Trophoblast cell (in vitro differentiated cells and primary cell): Measurements from ENCODE around the gene SLC22A23.

Experiments
- DNase-seq, 2 donors: peaks; one replicate each; pipeline ENCODE4 v3.0.0-alpha.2; 2016
- H2AFZ ChIP-seq: 2 replicates; pipeline ENCODE4 v1.6.1; 2013; ENCODE audit warnings: low read length, moderate library complexity, mild to moderate bottlenecking; ENCODE audit not compliant: insufficient read depth, poor library complexity
- H2AK5ac ChIP-seq: 2 replicates; pipeline ENCODE4 v1.6.1; 2013; ENCODE audit warnings: mild to moderate bottlenecking, low read length
- H2BK120ac ChIP-seq: 2 replicates; pipeline ENCODE4 v1.6.1; 2013; ENCODE audit warnings: low read length, mild to moderate bottlenecking, moderate library complexity; ENCODE audit not compliant: insufficient read depth, poor library complexity
- H2BK12ac ChIP-seq: 2 replicates; pipeline ENCODE4 v1.6.1; 2013; ENCODE audit warnings: mild to moderate bottlenecking, low read length, moderate library complexity
- H2BK5ac ChIP-seq: 2 replicates; pipeline ENCODE4 v1.6.1; 2013; ENCODE audit warnings: low read length, low read depth, moderate library complexity, mild to moderate bottlenecking; ENCODE audit not compliant: poor library complexity
- H3K14ac ChIP-seq: 2 replicates; pipeline ENCODE4 v1.6.1; 2013; ENCODE audit warnings: mild to moderate bottlenecking, low read length
- H3K18ac ChIP-seq: 2 replicates; pipeline ENCODE4 v1.6.1; 2013; ENCODE audit warnings: mild to moderate bottlenecking, low read length
- H3K23ac ChIP-seq: 2 replicates; pipeline ENCODE4 v1.6.1; 2013; ENCODE audit warnings: low read length
- H3K27ac ChIP-seq: 2 replicates; pipeline ENCODE4 v1.5.1; 2013; ENCODE audit warnings: low read depth, mild to moderate bottlenecking, inconsistent platforms, low read length, moderate library complexity
- H3K27me3 ChIP-seq: 2 replicates; pipeline ENCODE4 v1.6.1; 2013; ENCODE audit warnings: inconsistent platforms, mild to moderate bottlenecking, low read length, moderate library complexity; ENCODE audit not compliant: insufficient read depth
- H3K36me3 ChIP-seq, 2 experiments: 1 replicate in 1 of 2; 2 replicates in 1 of 2; pipeline ENCODE4 v1.6.1; 2013; ENCODE audit warnings: low read length in 2 of 2, mild to moderate bottlenecking in 2 of 2, moderate library complexity in 1 of 2; ENCODE audit not compliant: insufficient read depth in 2 of 2, control insufficient read depth in 1 of 2
- H3K4ac ChIP-seq: 2 replicates; pipeline ENCODE4 v1.6.1; 2013; ENCODE audit warnings: low read depth, mild to moderate bottlenecking, low read length, moderate library complexity
- H3K4me1 ChIP-seq, 2 experiments: 1 replicate in 1 of 2; 2 replicates in 1 of 2; pipeline ENCODE4 v1.6.1; 2013; ENCODE audit warnings: low read length in 2 of 2, mild to moderate bottlenecking in 2 of 2, moderate library complexity in 1 of 2; ENCODE audit not compliant: insufficient read depth in 2 of 2, control insufficient read depth in 1 of 2
- H3K4me2 ChIP-seq: 2 replicates; pipeline ENCODE4 v1.6.1; 2013; ENCODE audit warnings: inconsistent platforms, mild to moderate bottlenecking, low read length, moderate library complexity
- H3K4me3 ChIP-seq: 2 replicates; pipeline ENCODE4 v1.5.1; 2013; ENCODE audit warnings: mild to moderate bottlenecking, low read depth, low read length, inconsistent platforms
- H3K79me1 ChIP-seq: one replicate; pipeline ENCODE4 v1.6.1; 2013; ENCODE audit warnings: low read length
- H3K79me2 ChIP-seq: 2 replicates; pipeline ENCODE4 v1.6.1; 2013; ENCODE audit warnings: low read length, mild to moderate bottlenecking; ENCODE audit not compliant: control insufficient read depth, insufficient read depth, poor library complexity
- H3K9ac ChIP-seq: 2 replicates; pipeline ENCODE4 v1.6.1; 2013; ENCODE audit warnings: mild to moderate bottlenecking, low read length
- H3K9me3 ChIP-seq: 2 replicates; pipeline ENCODE4 v1.6.1; 2013; ENCODE audit warnings: low read depth, mild to moderate bottlenecking, control low read depth, inconsistent platforms, low read length; ENCODE audit not compliant: insufficient read depth
- H4K12ac ChIP-seq: 2 replicates; pipeline ENCODE4 v1.6.1; 2013; ENCODE audit warnings: low read depth, mild to moderate bottlenecking, low read length, moderate library complexity
- H4K8ac ChIP-seq: 2 replicates; pipeline ENCODE4 v1.6.1; 2013; ENCODE audit warnings: low read depth, mild to moderate bottlenecking, low read length, moderate library complexity
- H4K91ac ChIP-seq: one replicate; pipeline ENCODE4 v1.6.1; 2013; ENCODE audit warnings: low read depth, mild to moderate bottlenecking, low read length, moderate library complexity
- WGBS: extraction: QIAGEN DNeasy Blood & Tissue Kit; methylation state at CpG from one replicate; pipeline ENCODE4 v1.1.7; 2013; ENCODE audit warnings: missing lambda C conversion rate; ENCODE audit not compliant: insufficient read length, insufficient coverage; ENCODE audit errors: extremely low coverage; 5-methylcytosine and 5-hydroxymethylcytosine counted together

Gene SLC22A23

GRCh38 chr6:3321875-3322274, 135.0 kb downstream of the SLC22A23 start:
- H2AFZ ChIP-seq: no peak overlapping the region
- no peak overlapping the region for H4K12ac ChIP-seq
- H3K18ac ChIP-seq: no peak overlapping the region
- H3K79me1 ChIP-seq: peaks cover 2% of the 10 kb centered on the region
- H4K91ac ChIP-seq: no peak overlapping the region
- no peak overlapping the region for H3K23ac ChIP-seq
- H3K79me2 ChIP-seq: peaks cover 2% of the 10 kb centered on the region
- H3K4me3 ChIP-seq: no peak overlapping the region
- H3K4me1 ChIP-seq: peaks cover 4 to 7% of the 10 kb centered on the region in 2 experiments
- H3K27ac ChIP-seq: no peak overlapping the region
- DNase-seq: no peak
- peaks cover 5 to 15% of the 10 kb centered on the region in 2 experiments for H3K36me3 ChIP-seq
- H3K4ac ChIP-seq: no peak overlapping the region
- no CpG with 5 or more reads among the region's 8 CpGs for WGBS
- H2BK5ac ChIP-seq: no peak overlapping the region
- no peak overlapping the region for H3K14ac ChIP-seq
- no peak overlapping the region for H2BK120ac ChIP-seq
- H2AK5ac ChIP-seq: no peak overlapping the region
- H3K9me3 ChIP-seq: no peaks in the 10 kb centered on the region
- H3K9ac ChIP-seq: no peak overlapping the region
- no peak overlapping the region for H2BK12ac ChIP-seq
- no peak overlapping the region for H4K8ac ChIP-seq
- no peaks in the 10 kb centered on the region for H3K27me3 ChIP-seq
- no peak overlapping the region for H3K4me2 ChIP-seq

- peaks cover 5 to 15% of the 10 kb centered on the region in 2 experiments for H3K36me3 ChIP-seq
- no peaks in the 10 kb centered on the region for H3K27me3 ChIP-seq
- H2BK12ac ChIP-seq: no peak overlapping the region
These were observed 135.8 kb downstream of the SLC22A23 start for GRCh38 chr6:3321042-3321441.

GRCh38 chr6:3320238-3320811, 136.5 kb downstream of the SLC22A23 start:
- no peak overlapping the region for H2BK5ac ChIP-seq
- peaks cover 2% of the 10 kb centered on the region for H3K79me1 ChIP-seq
- no peak overlapping the region for H3K27ac ChIP-seq
- WGBS: no CpG with 5 or more reads among the region's 7 CpGs
- DNase-seq: no peak
- peaks cover 5 to 15% of the 10 kb centered on the region in 2 experiments for H3K36me3 ChIP-seq
- H3K18ac ChIP-seq: no peak overlapping the region
- H2AFZ ChIP-seq: no peak overlapping the region
- no peak overlapping the region for H4K91ac ChIP-seq
- peaks cover 4 to 7% of the 10 kb centered on the region in 2 experiments for H3K4me1 ChIP-seq
- H3K9me3 ChIP-seq: no peaks in the 10 kb centered on the region
- H3K4me3 ChIP-seq: no peak overlapping the region
- peaks cover 2% of the 10 kb centered on the region for H3K79me2 ChIP-seq
- no peaks in the 10 kb centered on the region for H3K27me3 ChIP-seq
- no peak overlapping the region for H3K4me2 ChIP-seq
- H2BK120ac ChIP-seq: no peak overlapping the region
- H3K14ac ChIP-seq: no peak overlapping the region
- H3K9ac ChIP-seq: no peak overlapping the region
- H2BK12ac ChIP-seq: no peak overlapping the region
- H2AK5ac ChIP-seq: no peak overlapping the region
- H3K23ac ChIP-seq: no peak overlapping the region
- H4K12ac ChIP-seq: no peak overlapping the region
- no peak overlapping the region for H4K8ac ChIP-seq
- no peak overlapping the region for H3K4ac ChIP-seq

More at GRCh38 chr6:3321042-3321441, 135.8 kb downstream of the SLC22A23 start:
- Histone ChIP-seq H3K4ac (no peak overlapping the region), H3K79me2 (peaks cover 2% of the 10 kb centered on the region), H3K9ac (no peak overlapping the region), H2BK120ac (no peak overlapping the region), H3K27ac (no peak overlapping the region), H3K4me1 (peaks cover 4 to 7% of the 10 kb centered on the region in 2 experiments), H3K79me1 (peaks cover 2% of the 10 kb centered on the region), H3K9me3 (no peaks in the 10 kb centered on the region), H3K4me2 (no peak overlapping the region), H2AK5ac (no peak overlapping the region), H4K91ac (no peak overlapping the region), H3K18ac (no peak overlapping the region), H2AFZ (no peak overlapping the region), H3K14ac (no peak overlapping the region), H4K12ac (no peak overlapping the region), H3K23ac (no peak overlapping the region), H2BK5ac (no peak overlapping the region), H4K8ac (no peak overlapping the region), H3K4me3 (no peak overlapping the region)
- WGBS: no CpG with 5 or more reads among the region's 11 CpGs
- no peak for DNase-seq

- no peak overlapping the region for H3K9ac ChIP-seq
- H3K18ac ChIP-seq: no peak overlapping the region
- no peak overlapping the region for H2BK12ac ChIP-seq
- no peak overlapping the region for H2BK5ac ChIP-seq
- H3K14ac ChIP-seq: no peak overlapping the region
- no peak overlapping the region for H4K12ac ChIP-seq
- H3K4me2 ChIP-seq: no peak overlapping the region
- H3K23ac ChIP-seq: no peak overlapping the region
- H3K79me2 ChIP-seq: peaks cover 2% of the 10 kb centered on the region
- H3K27me3 ChIP-seq: no peaks in the 10 kb centered on the region
- H3K4me1 ChIP-seq: peaks cover 4 to 5% of the 10 kb centered on the region in 2 experiments
- no peak overlapping the region for H3K27ac ChIP-seq
- no peak overlapping the region for H2AK5ac ChIP-seq
- no peaks in the 10 kb centered on the region for H3K9me3 ChIP-seq
- no peak overlapping the region for H2BK120ac ChIP-seq
- H3K4ac ChIP-seq: no peak overlapping the region
- no peak overlapping the region for H2AFZ ChIP-seq
- no CpG with 5 or more reads among the region's 10 CpGs for WGBS
- peaks cover 2% of the 10 kb centered on the region for H3K79me1 ChIP-seq
- no peak overlapping the region for H4K91ac ChIP-seq
- no peak for DNase-seq
- no peak overlapping the region for H3K4me3 ChIP-seq
- peaks cover 5 to 19% of the 10 kb centered on the region in 2 experiments for H3K36me3 ChIP-seq
- no peak overlapping the region for H4K8ac ChIP-seq
These were observed 137.1 kb downstream of the SLC22A23 start for GRCh38 chr6:3319610-3320200.
